Left colon (tissue), 2 donors: ENCODE data around the gene PLPPR5. TPM values are rescaled to one million over a fixed set of nuclear protein-coding genes. Genes with fewer than 3 reads are reported as not detected.
"Not testable (repeated sequence)": the region's sequence is repeated elsewhere in the genome, so short reads cannot be mapped to it uniquely, and the experiment has no call there.

Source experiments
- ATAC-seq: fragments of 200-7000 bp; cut with Tn5 transposase; one replicate; pipeline ENCODE4 v1.9.1; 2020; ENCODE audit warnings: mild to moderate bottlenecking, moderate library complexity
- DNase-seq, 2 donors: peaks; one replicate each; pipeline ENCODE4 v3.0.0-alpha.2; 2020
- intact Hi-C, 2 donors: fragments of 100-400 bp; cut with DNase I in 1 of 2; cut with micrococcal nuclease in 1 of 2; formaldehyde crosslinking; loops; one replicate each; pipeline versions ENCODE4 v1.11.2 to v1.14.0; 2022; cut with DNase I, micrococcal nuclease
- long read RNA-seq: library from polyadenylated mRNA; unstranded; transcript quantifications from one replicate; pipeline ENCODE4 v2.0.0, GENCODE V29; 2021
- total RNA-seq, 2 donors: library from RNA; stranded (reverse); fragmentation: NEBNext Ultra II Directional; extraction: Animal tissue kit (Norgen Biotek cat#: 25700); gene quantifications; one replicate each; pipeline ENCODE4 v1.2.1, GENCODE V29; 2021
- donor health status: DM: no; HTN: no; CAD: no.
- donor health status: DM: yes; HTN: yes; CAD: no.

PLPPR5 gene
- total RNA-seq: not detected
- long read RNA-seq: 0 reads

- DNase-seq: no peak
- no peak for ATAC-seq
- intact Hi-C loops: no loop called here
Observed at GRCh38 chr1:99004861-99005442, at the start of gene PLPPR5. TSS of gene PLPPR5 (minus strand) at chr1:99004861. CDS start at chr1:99004671, 190 bp downstream.

- intact Hi-C loops: no loop called here
- ATAC-seq (no peak), DNase-seq (no peak)
Observed at GRCh38 chr1:99051611-99052283, 47.1 kb upstream of the PLPPR5 start.

GRCh38 chr1:99049745-99050144 lies 45.1 kb upstream of the PLPPR5 start:
- intact Hi-C loops: no loop called here
- DNase-seq (no peak), ATAC-seq (no peak)

- ATAC-seq, DNase-seq, intact Hi-C loops: not testable (repeated sequence)
Observed at GRCh38 chr1:99036746-99037145, 32.1 kb upstream of the PLPPR5 start.

GRCh38 chr1:99018313-99018712 lies 13.7 kb upstream of the PLPPR5 start:
- ATAC-seq (no peak), DNase-seq (no peak)
- intact Hi-C loops: no loop called here

GRCh38 chr1:99017655-99018054 lies 13.0 kb upstream of the PLPPR5 start:
- DNase-seq: no peak
- intact Hi-C loops: no loop called here
- ATAC-seq: no peak

GRCh38 chr1:99010679-99011078 lies 6.0 kb upstream of the PLPPR5 start:
- ATAC-seq: no peak
- intact Hi-C loops: no loop called here

GRCh38 chr1:99007366-99007765 lies 2.7 kb upstream of the PLPPR5 start:
- intact Hi-C loops: no loop called here
- ATAC-seq (no peak), DNase-seq (no peak)

More at GRCh38 chr1:99010679-99011078, 6.0 kb upstream of the PLPPR5 start:
- DNase-seq: no peak

- intact Hi-C loops: no loop called here
- ATAC-seq: no peak
- no peak for DNase-seq
Observed at GRCh38 chr1:99005537-99005942, 879 bp upstream of the PLPPR5 start.

GRCh38 chr1:99004254-99004860 lies 304 bp downstream of the PLPPR5 start:
- intact Hi-C loops: no loop called here
- no peak for ATAC-seq
- DNase-seq: no peak

GRCh38 chr1:99003581-99004253 lies 944 bp downstream of the PLPPR5 start:
- intact Hi-C loops: no loop called here
- ATAC-seq (no peak), DNase-seq (no peak)

- ATAC-seq (no peak), DNase-seq (no peak)
Observed at GRCh38 chr1:98992844-98993243, 11.8 kb downstream of the PLPPR5 start.

GRCh38 chr1:98991127-98992012 lies 13.3 kb downstream of the PLPPR5 start:
- no peak for DNase-seq
- intact Hi-C loops: no loop called here
- no peak for ATAC-seq

More at GRCh38 chr1:98992844-98993243, 11.8 kb downstream of the PLPPR5 start:
- intact Hi-C loops: no loop called here

GRCh38 chr1:98989556-98989907 lies 15.1 kb downstream of the PLPPR5 start:
- intact Hi-C loops: no loop called here
- DNase-seq (no peak), ATAC-seq (no peak)

- ATAC-seq: no peak
- no peak for DNase-seq
- intact Hi-C loops: no loop called here
Observed at GRCh38 chr1:98988904-98989555, 15.6 kb downstream of the PLPPR5 start.

GRCh38 chr1:98985687-98986086 lies 19.0 kb downstream of the PLPPR5 start:
- intact Hi-C loops: no loop called here
- DNase-seq (no peak), ATAC-seq (no peak)

- no peak for ATAC-seq
- no peak for DNase-seq
- intact Hi-C loops: no loop called here
Observed at GRCh38 chr1:98981917-98982513, 22.6 kb downstream of the PLPPR5 start.

- intact Hi-C loops: no loop called here
- no peak for DNase-seq
- no peak for ATAC-seq
Observed at GRCh38 chr1:98979463-98979862, 25.2 kb downstream of the PLPPR5 start.
